ENCODE measurements around the gene DDX17. TPM values are rescaled to one million over a fixed set of nuclear protein-coding genes. Genes with fewer than 3 reads are reported as not detected.

Gene DDX17
- total RNA-seq, 1 experiment from 2014 or later: 529 TPM

- Histone ChIP-seq H2BK20ac (ENCODE audit: low read depth, low read length, poor library complexity, severe bottlenecking) (no peak overlapping the region), H3K14ac (ENCODE audit: insufficient read depth, low read length) (no peak overlapping the region), H3K27ac (ENCODE audit: insufficient read length, low read depth, low read length) (no peak overlapping the region), H3K23me2 (ENCODE audit: insufficient read length, low read depth, low read length, poor library complexity, severe bottlenecking) (peaks cover 12% of the 10 kb centered on the region), H3K9me3 (ENCODE audit: control insufficient read depth, low read depth, low read length) (no peaks in the 10 kb centered on the region), H4K5ac (ENCODE audit: insufficient read length, low read depth, low read length) (no peak overlapping the region), H3K56ac (ENCODE audit: insufficient read length, low read depth, low read length) (no peak overlapping the region), H2AK5ac (ENCODE audit: insufficient read length, low read length) (no peak overlapping the region), H3K4me2 (ENCODE audit: insufficient read depth, insufficient read length, low read length) (peak overlapping the region; percentile 22), H3K4me1 (ENCODE audit: insufficient read depth, low read length) (peaks cover 3% of the 10 kb centered on the region; the same call in 1 of the 2 replicates), H2BK12ac (ENCODE audit: insufficient read length, low read depth, low read length) (no peak overlapping the region), H4K8ac (replicated peaks; ENCODE audit: insufficient read length, low read depth, low read length) (no peak overlapping the region), H4K20me1 (ENCODE audit: control insufficient read depth, insufficient read depth, insufficient read length) (no peaks in the 10 kb centered on the region), H3K27me3 (ENCODE audit: insufficient read depth, low read length) (peaks cover 19% of the 10 kb centered on the region), H3T11ph (ENCODE audit: low read length) (no peak overlapping the region), H3K79me1 (ENCODE audit: insufficient read depth, low read depth, low read length, poor library complexity, severe bottlenecking) (no peaks in the 10 kb centered on the region), H3K79me2 (ENCODE audit: insufficient read depth, low read length) (no peaks in the 10 kb centered on the region), H3K4ac (ENCODE audit: low read depth, low read length) (no peak overlapping the region), H3K9ac (ENCODE audit: extremely low read depth, insufficient read length, low read length) (no peak overlapping the region), H4K91ac (ENCODE audit: insufficient read length, low read depth, low read length) (no peak overlapping the region), H2BK5ac (ENCODE audit: insufficient read length, low read length) (no peak overlapping the region), H3K18ac (ENCODE audit: insufficient read length, low read depth, low read length) (no peak overlapping the region), H2BK120ac (ENCODE audit: low read depth, low read length, poor library complexity, severe bottlenecking) (no peak overlapping the region), H2AFZ (ENCODE audit: low read length) (no peak overlapping the region), H2BK15ac (ENCODE audit: low read depth, low read length) (no peak overlapping the region), H3K23ac (ENCODE audit: insufficient read length, low read depth, low read length) (no peak overlapping the region)
- Mint-ChIP-seq H3K36me3 (ENCODE audit: insufficient read depth in 1 of 3, low read depth in 3 of 3) (no peaks in the 10 kb centered on the region; a peak in 2 of 7 replicates), H3K4me3 (peak overlapping the region; percentile 48 to 77), H3K27me3 (ENCODE audit: low read depth) (peaks cover 90% of the 10 kb centered on the region), H3K27ac (no peak overlapping the region), H3K4me1 (peaks cover 25 to 41% of the 10 kb centered on the region in 2 experiments), H3K9me3 (no peaks in the 10 kb centered on the region; a peak in 1 of 5 replicates)
- no peak for DNase-seq
- WGBS (ENCODE audit: extremely low coverage, insufficient read length, low lambda C conversion rate): no CpG with 5 or more reads among the region's 17 CpGs
- no peak for TF ChIP-seq CTCF (conservative IDR thresholded peaks at IDR 0.05)
Observed at GRCh38 chr22:38456272-38456835, 49.8 kb downstream of the DDX17 start.
